Measurements from ENCODE around the gene IRF5.
"Not testable (repeated sequence)": the region's sequence is repeated elsewhere in the genome, so short reads cannot be mapped to it uniquely, and the experiment has no call there.

- not testable (repeated sequence) for TF ChIP-seq SUZ12 (IDR thresholded peaks at IDR 0.05); TARDBP (IDR thresholded peaks at IDR 0.05); ELF4 (IDR thresholded peaks at IDR 0.05); BHLHE40 (IDR thresholded peaks at IDR 0.05; ENCODE audit: borderline replicate concordance); FOXM1 (IDR thresholded peaks at IDR 0.05; ENCODE audit: borderline replicate concordance); NFRKB (IDR thresholded peaks at IDR 0.05); L3MBTL2 (conservative IDR thresholded peaks at IDR 0.05); HDGF (IDR thresholded peaks at IDR 0.05; ENCODE audit: borderline replicate concordance); SP1 (IDR thresholded peaks at IDR 0.05); CTBP1 (IDR thresholded peaks at IDR 0.05; ENCODE audit: borderline replicate concordance); ARNT (IDR thresholded peaks at IDR 0.05); FOXA1 (IDR thresholded peaks at IDR 0.05); FOXK2 (IDR thresholded peaks at IDR 0.05)
- TF ChIP-seq, protein P1, sequence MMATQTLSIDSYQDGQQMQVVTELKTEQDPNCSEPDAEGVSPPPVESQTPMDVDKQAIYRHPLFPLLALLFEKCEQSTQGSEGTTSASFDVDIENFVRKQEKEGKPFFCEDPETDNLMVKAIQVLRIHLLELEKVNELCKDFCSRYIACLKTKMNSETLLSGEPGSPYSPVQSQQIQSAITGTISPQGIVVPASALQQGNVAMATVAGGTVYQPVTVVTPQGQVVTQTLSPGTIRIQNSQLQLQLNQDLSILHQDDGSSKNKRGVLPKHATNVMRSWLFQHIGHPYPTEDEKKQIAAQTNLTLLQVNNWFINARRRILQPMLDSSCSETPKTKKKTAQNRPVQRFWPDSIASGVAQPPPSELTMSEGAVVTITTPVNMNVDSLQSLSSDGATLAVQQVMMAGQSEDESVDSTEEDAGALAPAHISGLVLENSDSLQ (IDR thresholded peaks at IDR 0.05): not testable (repeated sequence)
Observed at GRCh38 chr7:128994560-128994959, 56.8 kb downstream of the IRF5 start.
